Putamen (tissue), 1 donor: ENCODE data around the gene USP26.
"Not testable (repeated sequence)": the region's sequence is repeated elsewhere in the genome, so short reads cannot be mapped to it uniquely, and the experiment has no call there.

Experiments
- DNase-seq: peaks from one replicate; pipeline ENCODE4 v3.0.0-alpha.2; 2016; ENCODE audit warnings: low spot score

The USP26 gene

GRCh38 chrX:133097031-133097430 lies at the start of gene USP26:
USP26 (minus strand) TSS chrX:133097109; CDS start chrX:133028220, 68,889 bp downstream.
- DNase-seq: no peak

- no peak for DNase-seq
Observed at GRCh38 chrX:133134282-133134681, 37.4 kb upstream of the USP26 start.

- DNase-seq: no peak
Observed at GRCh38 chrX:133120406-133120805, 23.5 kb upstream of the USP26 start.

DNA sequence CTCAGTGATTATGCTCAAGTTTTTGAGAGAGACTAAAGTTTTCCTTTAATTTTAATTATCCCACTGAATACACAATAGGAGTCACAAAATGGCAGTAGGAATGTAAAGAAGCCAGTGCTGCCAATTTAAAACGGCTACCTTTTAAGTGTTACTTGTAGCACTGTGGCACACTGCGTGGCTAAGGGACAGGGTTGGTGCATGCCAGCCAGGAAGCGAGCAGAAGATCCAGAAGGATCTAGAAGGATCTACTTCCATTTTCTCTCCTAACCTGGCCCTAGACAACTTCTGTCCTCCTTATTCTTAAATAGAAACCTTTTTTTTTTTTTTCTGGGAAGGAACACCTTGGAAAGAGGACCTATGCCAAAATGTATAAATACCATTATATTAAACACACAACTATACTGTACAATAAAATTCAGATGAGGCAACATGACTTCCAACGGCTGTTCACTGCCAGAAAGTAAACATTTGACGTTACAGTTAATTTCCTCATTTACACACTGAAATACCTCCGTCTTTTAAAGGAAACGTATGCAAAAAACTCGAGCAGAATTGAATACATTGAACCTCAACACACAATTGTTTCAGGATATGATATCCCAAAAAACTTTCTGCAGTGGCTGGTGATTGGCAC lies 2.7 kb downstream of the USP26 start:
- no peak for DNase-seq

GRCh38 chrX:133090236-133090809 lies 6.6 kb downstream of the USP26 start:
- DNase-seq: no peak

DNA sequence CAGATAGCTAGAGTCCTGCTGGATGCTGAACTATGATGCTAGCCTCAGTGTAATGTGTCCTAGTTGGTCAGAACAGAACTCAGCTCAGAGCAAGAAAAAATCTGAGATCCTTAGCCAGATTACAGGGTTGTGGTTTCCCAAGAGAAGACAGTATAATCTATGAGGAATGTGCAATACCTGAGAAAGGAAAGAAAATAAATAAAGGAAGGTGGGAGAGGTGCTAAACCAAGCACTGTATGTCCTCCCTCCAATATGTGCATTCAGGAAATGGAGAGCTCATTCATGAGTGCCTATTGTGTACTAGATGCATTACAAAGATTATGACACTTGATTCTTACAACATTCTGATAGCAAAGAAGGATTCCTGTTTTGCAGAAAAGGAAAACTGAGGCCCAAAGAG lies 7.5 kb downstream of the USP26 start:
- no peak for DNase-seq

GRCh38 chrX:133085785-133086184 lies 11.1 kb downstream of the USP26 start:
- DNase-seq: no peak

DNA sequence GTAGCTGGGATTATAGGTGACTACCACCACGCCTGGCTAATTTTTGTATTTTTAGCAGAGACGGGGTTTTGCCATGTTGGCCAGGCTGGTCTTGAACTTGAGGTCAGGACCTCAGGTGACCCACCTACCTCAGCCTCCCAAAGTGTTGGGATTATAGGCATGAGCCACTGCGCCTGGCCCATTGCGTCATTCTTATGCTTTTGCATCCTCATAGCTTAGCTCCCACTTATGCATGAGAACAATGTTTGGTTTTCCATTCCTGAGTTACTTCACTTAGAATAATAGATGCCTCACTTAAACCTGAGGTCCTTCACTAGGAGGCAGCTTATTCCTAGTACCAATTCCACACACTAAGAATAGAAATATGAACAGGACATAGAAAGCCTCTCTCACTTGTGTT lies 11.9 kb downstream of the USP26 start:
- DNase-seq: not testable (repeated sequence)

DNA sequence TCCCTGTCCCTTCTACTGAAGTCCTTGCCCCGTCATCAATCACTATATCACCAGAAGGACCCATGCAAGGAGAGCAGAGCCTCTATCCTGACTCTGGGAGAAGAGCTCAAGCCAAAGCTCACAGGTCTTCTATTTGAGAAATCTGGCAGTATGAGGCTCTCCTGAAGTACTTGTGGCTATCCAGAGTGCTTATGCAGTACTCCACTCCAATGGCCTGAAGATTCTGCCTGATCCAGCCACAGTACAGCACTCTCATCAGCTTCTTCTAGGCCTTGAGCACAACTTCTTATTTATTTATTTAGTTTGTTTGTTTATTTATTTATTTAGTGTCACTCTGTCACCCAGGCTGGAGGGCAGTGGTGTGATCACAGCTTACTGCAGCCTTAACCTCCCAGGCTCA lies 13.0 kb downstream of the USP26 start:
- DNase-seq: no peak

DNA sequence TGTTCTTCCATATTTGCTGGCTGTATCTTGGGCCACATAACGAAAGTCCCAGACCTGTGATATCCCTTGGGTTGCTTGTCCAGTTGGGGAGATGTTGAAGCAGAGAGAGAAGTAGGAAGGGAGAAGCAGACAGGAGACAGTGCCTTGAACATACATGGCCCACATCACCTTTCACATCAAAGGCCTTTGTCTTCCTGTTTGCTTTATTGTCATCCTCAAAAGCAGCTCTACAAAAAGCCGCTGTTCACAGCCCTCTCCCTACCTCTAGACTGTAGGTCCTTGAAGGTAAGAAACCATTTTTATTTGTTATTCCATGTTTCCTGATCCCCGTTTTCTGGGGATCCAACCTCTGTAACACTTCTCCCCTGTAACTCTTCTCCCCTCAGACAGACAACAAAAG lies 14.9 kb downstream of the USP26 start:
- DNase-seq: no peak

- DNase-seq: not testable (repeated sequence)
Observed at GRCh38 chrX:133077856-133078255, 19.1 kb downstream of the USP26 start.

GRCh38 chrX:133072566-133072965 lies 24.3 kb downstream of the USP26 start:
- no peak for DNase-seq

DNA sequence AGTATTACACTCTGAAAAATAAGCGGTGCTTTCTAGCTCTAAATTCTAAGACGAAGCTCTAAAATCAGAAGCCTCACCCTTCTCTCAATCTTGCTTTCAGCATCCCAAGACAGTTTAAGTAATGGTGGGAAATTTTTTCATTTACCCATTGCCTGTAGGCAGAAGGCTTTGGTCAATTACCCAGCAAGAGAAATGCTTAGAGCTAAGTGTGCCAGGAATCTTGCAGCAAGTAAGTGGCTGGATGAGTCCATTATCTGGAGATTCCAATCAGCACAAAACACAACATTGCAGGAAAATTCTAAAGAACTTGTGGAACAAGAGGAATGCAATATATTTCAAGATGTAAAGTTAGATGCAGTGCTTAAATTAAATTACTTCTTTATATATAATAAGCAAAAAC lies 28.4 kb downstream of the USP26 start:
- no peak for DNase-seq

DNA sequence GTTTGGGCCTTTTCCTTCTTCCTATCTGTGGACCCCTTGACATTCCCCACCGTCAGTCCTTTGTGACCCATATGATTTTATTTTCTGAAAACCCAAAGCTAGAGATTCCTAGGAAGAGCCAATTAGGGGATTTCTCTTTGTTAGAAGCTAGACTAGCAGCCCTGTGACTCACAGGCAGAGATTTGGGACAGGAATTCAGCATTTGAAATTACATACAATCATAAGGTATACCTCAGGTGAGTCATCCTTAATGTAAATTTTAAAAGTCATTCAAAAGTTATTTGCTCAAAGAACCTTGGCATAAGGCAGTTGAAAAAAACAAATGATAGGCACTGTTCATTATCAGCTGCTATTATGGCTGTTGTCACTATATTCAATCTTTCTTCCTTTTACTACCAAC lies 40.6 kb downstream of the USP26 start:
- DNase-seq: no peak

DNA sequence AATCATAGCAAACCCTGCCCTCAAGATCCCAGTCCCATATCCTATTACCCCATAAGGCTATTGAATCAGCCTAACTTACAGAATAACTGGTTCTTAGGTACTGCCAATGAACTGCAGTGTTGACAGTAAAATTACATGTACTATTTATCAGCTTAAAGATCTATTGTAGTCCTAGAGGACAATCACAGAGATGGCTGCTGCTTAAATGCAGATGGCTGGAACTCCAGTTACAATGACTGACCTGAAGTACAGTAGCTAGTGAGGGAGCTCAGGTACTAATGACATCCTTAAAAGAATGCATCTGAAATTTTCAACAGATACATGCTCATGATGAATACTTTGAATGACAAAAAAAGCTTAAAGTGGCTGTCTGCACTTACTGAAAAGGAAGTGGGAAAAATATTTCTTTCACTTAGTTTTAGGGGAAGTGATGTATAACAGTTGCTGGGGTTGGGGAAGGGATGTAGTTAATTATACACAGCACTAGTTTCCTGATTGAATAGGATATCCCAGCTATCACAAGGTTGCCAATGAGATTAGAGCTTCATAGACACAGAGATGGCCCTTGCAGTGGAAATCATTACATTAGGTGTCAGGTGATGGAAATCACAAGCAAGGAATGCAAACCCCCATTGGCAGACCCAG lies 42.0 kb downstream of the USP26 start:
- DNase-seq: no peak

GRCh38 chrX:133053861-133054598 lies 42.9 kb downstream of the USP26 start:
- no peak for DNase-seq

DNA sequence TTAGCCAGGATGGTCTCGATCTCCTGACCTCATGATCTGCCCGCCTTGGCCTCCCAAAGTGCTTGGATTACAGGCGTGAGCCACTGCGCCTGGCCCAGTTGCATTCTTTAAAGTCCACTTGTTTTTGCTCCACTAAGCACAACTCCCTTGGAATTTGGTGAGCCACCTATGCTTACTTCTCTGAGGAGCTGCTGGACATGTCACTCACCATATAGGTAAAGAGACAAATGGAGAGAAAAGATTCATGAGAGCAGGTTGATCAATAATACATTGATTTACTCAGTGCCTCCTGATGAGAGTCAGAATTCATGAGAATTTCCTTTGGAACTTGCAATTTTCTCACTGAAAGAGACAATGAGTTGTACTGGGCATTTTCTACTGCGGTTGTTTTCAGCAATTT lies 48.2 kb downstream of the USP26 start:
- no peak for DNase-seq

- no peak for DNase-seq
Observed at GRCh38 chrX:133046601-133047000, 50.3 kb downstream of the USP26 start.

- DNase-seq: no peak
Observed at GRCh38 chrX:133045986-133046385, 50.9 kb downstream of the USP26 start.

- not testable (repeated sequence) for DNase-seq
Observed at GRCh38 chrX:133044145-133044786, 52.6 kb downstream of the USP26 start.

DNA sequence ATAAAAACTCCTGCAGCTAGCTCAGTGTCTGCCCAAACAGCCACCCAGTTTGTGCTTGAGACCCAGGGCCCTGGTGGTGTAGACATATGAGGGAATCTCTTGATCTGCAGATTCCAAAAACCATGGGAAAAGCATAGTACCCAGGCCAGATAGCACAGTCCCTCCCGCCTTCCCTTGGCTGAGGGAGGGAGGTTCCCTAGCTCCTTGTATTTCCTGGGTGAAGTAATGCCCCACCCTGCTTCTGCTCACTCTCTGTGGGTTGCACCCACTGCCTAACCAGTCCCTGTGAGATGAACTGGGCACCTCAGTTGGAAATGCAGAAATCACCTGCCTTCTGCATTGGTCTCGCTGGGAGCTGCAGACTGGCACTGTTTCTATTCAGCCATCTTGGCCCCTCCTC lies 54.6 kb downstream of the USP26 start:
- no peak for DNase-seq

GRCh38 chrX:133033010-133033409 lies 63.9 kb downstream of the USP26 start:
- DNase-seq: no peak
